Retinal pigment epithelial cell (primary cell): ENCODE data around the gene CHD2.
"Not testable (repeated sequence)": the region's sequence is repeated elsewhere in the genome, so short reads cannot be mapped to it uniquely, and the experiment has no call there.

Experiments used
- DNase-seq: peaks from one replicate; pipeline ENCODE4 v3.0.0-alpha.2; 2010; ENCODE audit warnings: low read depth
- H3K4me3 ChIP-seq: 2 replicates; pipeline ENCODE4 v1.5.1; 2011; ENCODE audit warnings: mild to moderate bottlenecking, low read length, control low read depth, moderate library complexity
- CTCF ChIP-seq: conservative IDR thresholded peaks from 2 replicates; pipeline ENCODE4 v1.5.1; 2011; ENCODE audit warnings: low read depth, low read length, control low read depth, inconsistent platforms

The CHD2 gene

GRCh38 chr15:92899948-92900730 is at the start of gene CHD2:
Gene CHD2, plus strand, starts transcription at chr15:92900324. Its CDS starts 914 bp downstream, at chr15:92901238.
- peak; percentile 77 for DNase-seq
- TF ChIP-seq CTCF = no peak
- H3K4me3 ChIP-seq = peak within 1 kb of the TSS; percentile 64

GRCh38 chr15:92853222-92853621 is 46.9 kb upstream of the CHD2 start:
- no peak for DNase-seq
- no peak overlapping the region for H3K4me3 ChIP-seq
- TF ChIP-seq CTCF = no peak

DNA sequence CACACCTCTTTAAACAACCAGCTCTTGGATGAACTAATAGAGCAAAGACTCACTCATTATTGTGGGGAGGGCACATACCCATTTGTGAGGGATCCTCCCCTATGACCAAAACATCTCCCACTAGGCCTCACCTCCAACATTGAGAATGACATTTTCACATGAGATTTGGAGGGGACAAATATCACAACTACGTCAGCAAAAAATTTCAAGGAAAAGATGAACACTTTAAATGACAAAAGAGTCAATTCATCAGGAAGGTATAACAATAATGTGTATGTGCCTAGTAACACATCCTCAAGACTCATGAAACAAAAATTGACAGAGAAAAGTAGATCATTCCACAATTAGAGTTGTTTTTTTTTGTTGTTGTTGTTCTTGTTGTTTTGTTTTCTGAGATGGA is 38.4 kb upstream of the CHD2 start:
- DNase-seq = no peak
- no peak for TF ChIP-seq CTCF
- H3K4me3 ChIP-seq = no peak overlapping the region

DNA sequence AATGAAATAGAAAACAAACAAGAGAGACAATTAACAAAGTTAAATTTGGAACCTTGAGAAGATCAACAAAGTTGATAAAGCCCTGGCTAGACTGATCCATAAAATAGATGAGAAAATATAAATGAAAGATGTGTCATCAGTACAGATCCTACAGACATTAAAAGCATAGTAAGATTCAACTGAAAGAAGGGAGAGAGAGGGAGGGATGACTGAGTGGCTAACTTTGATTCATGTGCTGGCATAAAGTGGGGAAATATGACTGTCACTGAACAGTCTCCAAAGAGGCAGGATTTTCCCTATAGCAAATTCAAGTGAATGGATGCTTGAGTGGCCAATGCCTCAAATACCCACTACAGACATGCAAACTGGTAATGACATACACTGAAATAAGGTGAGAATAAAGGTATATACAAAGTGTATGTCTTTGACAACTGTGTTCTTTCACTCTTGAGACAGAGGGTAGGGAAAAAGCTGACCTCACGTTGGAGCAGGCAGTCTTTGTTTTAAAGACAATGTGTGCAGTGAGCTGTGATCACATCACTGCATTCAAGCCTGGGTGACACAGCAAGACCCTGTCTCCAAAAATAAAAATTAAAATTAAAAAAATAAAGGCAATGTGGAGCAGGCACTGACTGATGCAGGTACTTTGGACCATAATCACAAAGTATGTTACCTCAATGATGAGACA is 35.9 kb upstream of the CHD2 start:
- TF ChIP-seq CTCF = no peak
- DNase-seq = no peak
- no peak overlapping the region for H3K4me3 ChIP-seq

- peak; percentile 49 for DNase-seq
- no peak overlapping the region for H3K4me3 ChIP-seq
- TF ChIP-seq CTCF = no peak
Measured at GRCh38 chr15:92869263-92869940, 30.7 kb upstream of the CHD2 start.

- DNase-seq = no peak
- no peak overlapping the region for H3K4me3 ChIP-seq
- no peak for TF ChIP-seq CTCF
Measured at GRCh38 chr15:92870010-92870591, 30.0 kb upstream of the CHD2 start.

DNA sequence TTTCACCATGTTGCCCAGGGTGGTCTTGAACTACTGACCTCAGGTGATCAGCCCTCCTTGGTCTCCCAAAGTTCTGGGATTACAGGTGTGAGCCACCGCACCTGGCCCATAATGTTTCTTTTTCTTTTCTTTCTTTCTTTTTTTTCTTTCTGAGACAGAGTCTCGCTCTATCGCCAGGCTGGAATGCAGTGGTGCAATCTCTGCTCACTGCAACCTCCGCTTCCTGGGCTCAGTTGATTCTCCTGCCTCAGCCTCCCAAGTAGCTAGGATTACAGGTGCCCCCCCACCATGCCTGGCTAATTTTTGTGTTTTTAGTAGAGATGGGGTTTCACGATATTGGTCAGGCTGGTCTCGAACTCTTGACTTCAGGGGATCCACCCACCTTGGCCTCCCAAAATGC is 27.2 kb upstream of the CHD2 start:
- DNase-seq, H3K4me3 ChIP-seq: not testable (repeated sequence)
